ENCODE measurements around the gene TRAPPC10. TPM values are rescaled to one million over a fixed set of nuclear protein-coding genes. Genes with fewer than 3 reads are reported as not detected.

Gene TRAPPC10
- total and polyA plus RNA-seq, 10 of the 15 experiments (the other 5 are each of a cell fraction or from before 2014, with no cell fraction given): 1.1 to 39.6 (median 28.2) TPM

DNA sequence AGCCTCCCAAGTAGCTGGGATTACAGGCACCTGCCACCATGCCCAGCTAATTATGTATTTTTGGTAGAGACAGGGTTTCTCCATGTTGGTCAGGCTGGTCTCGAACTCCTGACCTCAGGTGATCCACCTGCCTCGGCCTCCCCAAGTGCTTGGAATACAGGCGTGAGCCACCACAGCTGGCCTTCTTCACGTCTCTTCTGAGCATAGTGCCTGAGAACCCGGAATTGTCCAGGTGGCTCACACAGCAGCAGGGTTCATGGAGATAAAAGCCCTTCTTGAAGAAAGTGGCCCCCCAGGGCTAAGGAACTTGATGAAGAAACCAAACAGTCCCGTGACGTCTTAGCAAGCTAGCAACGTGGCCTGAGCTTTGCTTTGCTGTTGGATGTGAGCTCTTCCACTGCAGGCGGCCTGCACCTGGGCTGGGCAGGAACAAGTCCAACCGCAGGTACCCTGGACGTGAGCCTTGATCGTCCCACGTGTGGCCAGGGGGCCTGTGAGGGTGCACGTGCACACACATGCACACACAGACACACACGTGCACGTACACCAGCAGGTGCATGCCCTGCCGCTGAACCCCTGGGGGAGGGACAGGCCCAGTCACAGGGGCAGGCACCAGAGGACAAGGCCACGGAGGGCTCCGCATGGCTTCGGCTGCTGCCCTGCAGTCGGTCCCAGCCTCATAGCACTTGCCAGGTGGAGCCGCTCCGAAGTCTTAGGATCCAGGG lies 23.4 kb upstream of the TRAPPC10 start:
- no peak overlapping the region for H3K4me3 ChIP-seq
- no TSS peak for BruUV-seq (replicated peaks)
- no peaks in the 10 kb centered on the region for H3K79me2 ChIP-seq (ENCODE audit: control insufficient read depth, insufficient read depth, low read length)
- intact Hi-C loops (cut with micrococcal nuclease; ENCODE audit: unreplicated experiment): no loop called here
- ChIA-PET RAD21 (ENCODE audit: unreplicated experiment) (no interaction called here), SMC1A (ENCODE audit: uncharacterized antibody, unreplicated experiment) (no interaction called here), CTCF (no interaction called here), POLR2A (no interaction called here)
- H3K36me3 ChIP-seq (ENCODE audit: control insufficient read depth in 2 of 2, insufficient read depth in 2 of 2, low read length in 1 of 2): no peaks in the 10 kb centered on the region
- H3K27ac ChIP-seq (ENCODE audit: control insufficient read depth, insufficient read depth): no peak overlapping the region
- in situ Hi-C loops (cut with MboI): no loop called here
- no peaks in the 10 kb centered on the region for H4K20me1 ChIP-seq (ENCODE audit: control insufficient read depth, insufficient read depth)
- H3K27me3 ChIP-seq (replicated peaks in 1 of 2; ENCODE audit: control insufficient read depth in 2 of 2, insufficient read depth in 2 of 2, low read length in 1 of 2): peaks cover 0 to 1% of the 10 kb centered on the region in 2 experiments; a peak in 1 of 4 replicates
- H3K4me1 ChIP-seq (ENCODE audit: control insufficient read depth, insufficient read depth, low read length): no peaks in the 10 kb centered on the region
- TF ChIP-seq KLF5 (IDR thresholded peaks at IDR 0.05; ENCODE audit: partially characterized antibody): no peak
- TF ChIP-seq CBX5 (IDR thresholded peaks at IDR 0.05; ENCODE audit: low read depth): no peak
- TF ChIP-seq, protein P1, sequence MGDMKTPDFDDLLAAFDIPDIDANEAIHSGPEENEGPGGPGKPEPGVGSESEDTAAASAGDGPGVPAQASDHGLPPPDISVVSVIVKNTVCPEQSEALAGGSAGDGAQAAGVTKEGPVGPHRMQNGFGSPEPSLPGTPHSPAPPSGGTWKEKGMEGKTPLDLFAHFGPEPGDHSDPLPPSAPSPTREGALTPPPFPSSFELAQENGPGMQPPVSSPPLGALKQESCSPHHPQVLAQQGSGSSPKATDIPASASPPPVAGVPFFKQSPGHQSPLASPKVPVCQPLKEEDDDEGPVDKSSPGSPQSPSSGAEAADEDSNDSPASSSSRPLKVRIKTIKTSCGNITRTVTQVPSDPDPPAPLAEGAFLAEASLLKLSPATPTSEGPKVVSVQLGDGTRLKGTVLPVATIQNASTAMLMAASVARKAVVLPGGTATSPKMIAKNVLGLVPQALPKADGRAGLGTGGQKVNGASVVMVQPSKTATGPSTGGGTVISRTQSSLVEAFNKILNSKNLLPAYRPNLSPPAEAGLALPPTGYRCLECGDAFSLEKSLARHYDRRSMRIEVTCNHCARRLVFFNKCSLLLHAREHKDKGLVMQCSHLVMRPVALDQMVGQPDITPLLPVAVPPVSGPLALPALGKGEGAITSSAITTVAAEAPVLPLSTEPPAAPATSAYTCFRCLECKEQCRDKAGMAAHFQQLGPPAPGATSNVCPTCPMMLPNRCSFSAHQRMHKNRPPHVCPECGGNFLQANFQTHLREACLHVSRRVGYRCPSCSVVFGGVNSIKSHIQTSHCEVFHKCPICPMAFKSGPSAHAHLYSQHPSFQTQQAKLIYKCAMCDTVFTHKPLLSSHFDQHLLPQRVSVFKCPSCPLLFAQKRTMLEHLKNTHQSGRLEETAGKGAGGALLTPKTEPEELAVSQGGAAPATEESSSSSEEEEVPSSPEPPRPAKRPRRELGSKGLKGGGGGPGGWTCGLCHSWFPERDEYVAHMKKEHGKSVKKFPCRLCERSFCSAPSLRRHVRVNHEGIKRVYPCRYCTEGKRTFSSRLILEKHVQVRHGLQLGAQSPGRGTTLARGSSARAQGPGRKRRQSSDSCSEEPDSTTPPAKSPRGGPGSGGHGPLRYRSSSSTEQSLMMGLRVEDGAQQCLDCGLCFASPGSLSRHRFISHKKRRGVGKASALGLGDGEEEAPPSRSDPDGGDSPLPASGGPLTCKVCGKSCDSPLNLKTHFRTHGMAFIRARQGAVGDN (IDR thresholded peaks at IDR 0.05): no peak
- no peak for TF ChIP-seq SPI1 (IDR thresholded peaks at IDR 0.05; ENCODE audit: borderline replicate concordance, insufficient read depth, low read depth, low read length)
- TF ChIP-seq SUZ12 (IDR thresholded peaks at IDR 0.05; ENCODE audit: unreplicated experiment): no peak
- no peak for TF ChIP-seq POLR2AphosphoS2 (IDR thresholded peaks at IDR 0.05; ENCODE audit: low read depth, low read length)
- no peak for TF ChIP-seq MYB (IDR thresholded peaks at IDR 0.05; ENCODE audit: borderline replicate concordance, low read depth, low read length)
- TF ChIP-seq, protein P2, sequence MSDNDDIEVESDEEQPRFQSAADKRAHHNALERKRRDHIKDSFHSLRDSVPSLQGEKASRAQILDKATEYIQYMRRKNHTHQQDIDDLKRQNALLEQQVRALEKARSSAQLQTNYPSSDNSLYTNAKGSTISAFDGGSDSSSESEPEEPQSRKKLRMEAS (IDR thresholded peaks at IDR 0.05; ENCODE audit: low read depth, low read length): no peak
- TF ChIP-seq RUNX3 (IDR thresholded peaks at IDR 0.05; ENCODE audit: low read length): no peak
- TF ChIP-seq NFXL1 (IDR thresholded peaks at IDR 0.05; ENCODE audit: borderline replicate concordance): no peak
- TF ChIP-seq EED (IDR thresholded peaks at IDR 0.05; ENCODE audit: low read depth): no peak
- TF ChIP-seq MXI1 (IDR thresholded peaks at IDR 0.05; ENCODE audit: low read depth, low read length): no peak
- TF ChIP-seq CHD4 (IDR thresholded peaks at IDR 0.05): no peak
- no peak for TF ChIP-seq SMARCA5 (IDR thresholded peaks at IDR 0.05)
- TF ChIP-seq, protein P3, sequence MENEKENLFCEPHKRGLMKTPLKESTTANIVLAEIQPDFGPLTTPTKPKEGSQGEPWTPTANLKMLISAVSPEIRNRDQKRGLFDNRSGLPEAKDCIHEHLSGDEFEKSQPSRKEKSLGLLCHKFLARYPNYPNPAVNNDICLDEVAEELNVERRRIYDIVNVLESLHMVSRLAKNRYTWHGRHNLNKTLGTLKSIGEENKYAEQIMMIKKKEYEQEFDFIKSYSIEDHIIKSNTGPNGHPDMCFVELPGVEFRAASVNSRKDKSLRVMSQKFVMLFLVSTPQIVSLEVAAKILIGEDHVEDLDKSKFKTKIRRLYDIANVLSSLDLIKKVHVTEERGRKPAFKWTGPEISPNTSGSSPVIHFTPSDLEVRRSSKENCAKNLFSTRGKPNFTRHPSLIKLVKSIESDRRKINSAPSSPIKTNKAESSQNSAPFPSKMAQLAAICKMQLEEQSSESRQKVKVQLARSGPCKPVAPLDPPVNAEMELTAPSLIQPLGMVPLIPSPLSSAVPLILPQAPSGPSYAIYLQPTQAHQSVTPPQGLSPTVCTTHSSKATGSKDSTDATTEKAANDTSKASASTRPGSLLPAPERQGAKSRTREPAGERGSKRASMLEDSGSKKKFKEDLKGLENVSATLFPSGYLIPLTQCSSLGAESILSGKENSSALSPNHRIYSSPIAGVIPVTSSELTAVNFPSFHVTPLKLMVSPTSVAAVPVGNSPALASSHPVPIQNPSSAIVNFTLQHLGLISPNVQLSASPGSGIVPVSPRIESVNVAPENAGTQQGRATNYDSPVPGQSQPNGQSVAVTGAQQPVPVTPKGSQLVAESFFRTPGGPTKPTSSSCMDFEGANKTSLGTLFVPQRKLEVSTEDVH (IDR thresholded peaks at IDR 0.05; ENCODE audit: low read depth, partially characterized antibody): no peak
- FAIRE-seq (no peak), ATAC-seq (no peak; the same call in 2 of the 3 replicates), DNase-seq (ENCODE audit: low read depth, low spot score) (no peak)
- no peak overlapping the region for H2AFZ ChIP-seq (ENCODE audit: control insufficient read depth, low read depth, low read length)
- H3K9me3 ChIP-seq (replicated peaks; ENCODE audit: control insufficient read depth, insufficient read depth, low read length): no peaks in the 10 kb centered on the region
- no peak overlapping the region for H3K4me2 ChIP-seq (ENCODE audit: control insufficient read depth, insufficient read depth)
- H3K9ac ChIP-seq (ENCODE audit: control insufficient read depth, insufficient read depth, low read length): no peak overlapping the region
- 54% methylated on average over 23 of the region's 23 CpGs for WGBS (ENCODE audit: insufficient coverage, insufficient replicate concordance, low lambda C conversion rate, missing lambda C conversion rate)

Data from GM12878 (cell line).